Measurements from ENCODE around the gene NR1H4.

- no peak for TF ChIP-seq CTCF (conservative IDR thresholded peaks at IDR 0.05; ENCODE audit: low read depth in 2 of 2)
- TF ChIP-seq POLR2AphosphoS5 (IDR thresholded peaks at IDR 0.05; ENCODE audit: low read depth): no peak
- TF ChIP-seq EZH2 (IDR thresholded peaks at IDR 0.05; ENCODE audit: low read depth, unreplicated experiment): no peak
- no peak for TF ChIP-seq ZNF114 (CRISPR knock-in tag; IDR thresholded peaks at IDR 0.05)
- no peak for TF ChIP-seq ETS1 (IDR thresholded peaks at IDR 0.05)
- no peak for TF ChIP-seq EZH2phosphoT487 (IDR thresholded peaks at IDR 0.05; ENCODE audit: unreplicated experiment)
- TF ChIP-seq JUNB (IDR thresholded peaks at IDR 0.05; ENCODE audit: unreplicated experiment): no peak
- TF ChIP-seq CREB1 (CRISPR knock-in tag; IDR thresholded peaks at IDR 0.05; ENCODE audit: low read depth): no peak
- no peak for TF ChIP-seq REST (IDR thresholded peaks at IDR 0.05; ENCODE audit: unreplicated experiment)
- no peak for TF ChIP-seq NANOG (IDR thresholded peaks at IDR 0.05; ENCODE audit: borderline replicate concordance)
- TF ChIP-seq ZNF462 (CRISPR knock-in tag; IDR thresholded peaks at IDR 0.05): no peak
- no peak for TF ChIP-seq STAT1 (IDR thresholded peaks at IDR 0.05; ENCODE audit: unreplicated experiment)
- TF ChIP-seq ZNF331 (CRISPR knock-in tag; IDR thresholded peaks at IDR 0.05; ENCODE audit: low read depth): no peak
These were observed 46.5 kb downstream of the NR1H4 start for GRCh38 chr12:100520048-100520769.
